ENCODE results near the gene FABP3.

The FABP3 gene

DNA sequence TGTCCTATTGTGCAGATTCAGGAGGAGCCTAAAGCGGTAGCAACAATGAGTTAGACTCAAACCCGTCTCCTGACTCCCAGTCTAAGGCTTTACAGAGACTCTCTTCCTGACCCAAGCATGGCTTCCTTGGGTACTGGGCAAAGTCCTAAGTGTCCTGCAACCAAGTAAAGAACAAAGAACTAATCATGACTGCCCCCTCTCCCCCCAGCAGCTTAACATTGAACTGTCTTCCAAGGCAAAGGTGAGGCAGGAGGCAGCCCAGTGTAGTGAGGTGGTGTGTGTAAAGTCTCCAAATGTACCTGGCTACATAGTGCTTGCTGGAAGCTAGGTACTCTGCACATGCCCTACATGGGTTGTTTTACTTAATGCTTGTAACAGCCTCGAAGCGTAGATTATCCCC is 2.3 kb downstream of the FABP3 start:
- Mint-ChIP-seq H3K27ac (no peak overlapping the region), H3K36me3 (ENCODE audit: low read depth) (peaks cover 5% of the 10 kb centered on the region), H3K27me3 (ENCODE audit: low read depth) (peaks cover 9% of the 10 kb centered on the region), H3K4me3 (no peak overlapping the region), H3K4me1 (ENCODE audit: low read depth) (peaks cover 8% of the 10 kb centered on the region), H3K9me3 (no peaks in the 10 kb centered on the region)

DNA sequence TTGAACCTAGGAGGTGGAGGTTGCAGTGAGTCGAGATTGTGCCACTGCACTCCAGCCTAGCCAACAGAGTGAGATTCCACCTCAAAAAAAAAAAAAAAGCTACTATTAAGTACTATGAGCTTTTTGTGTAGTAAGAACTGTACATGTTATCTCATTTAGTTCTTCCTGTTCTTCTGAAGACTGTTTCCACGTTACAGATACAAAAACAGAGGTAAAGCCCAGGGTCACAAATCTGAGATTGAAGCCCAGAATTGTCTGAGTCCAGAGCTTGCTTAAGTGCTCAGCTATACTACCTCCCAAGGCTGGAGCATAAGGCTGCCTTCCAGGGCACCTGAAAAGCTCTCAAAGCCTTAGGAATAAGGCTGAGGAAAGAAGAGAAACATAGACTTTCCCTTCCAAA is 2.9 kb downstream of the FABP3 start:
- H3K27me3 Mint-ChIP-seq (ENCODE audit: low read depth), result peaks cover 9% of the 10 kb centered on the region
- H3K4me3 Mint-ChIP-seq, result no peak overlapping the region
- H3K27ac Mint-ChIP-seq, result no peak overlapping the region
- no peaks in the 10 kb centered on the region for H3K9me3 Mint-ChIP-seq
- peaks cover 8% of the 10 kb centered on the region for H3K4me1 Mint-ChIP-seq (ENCODE audit: low read depth)
- H3K36me3 Mint-ChIP-seq (ENCODE audit: low read depth), result peaks cover 7% of the 10 kb centered on the region

DNA sequence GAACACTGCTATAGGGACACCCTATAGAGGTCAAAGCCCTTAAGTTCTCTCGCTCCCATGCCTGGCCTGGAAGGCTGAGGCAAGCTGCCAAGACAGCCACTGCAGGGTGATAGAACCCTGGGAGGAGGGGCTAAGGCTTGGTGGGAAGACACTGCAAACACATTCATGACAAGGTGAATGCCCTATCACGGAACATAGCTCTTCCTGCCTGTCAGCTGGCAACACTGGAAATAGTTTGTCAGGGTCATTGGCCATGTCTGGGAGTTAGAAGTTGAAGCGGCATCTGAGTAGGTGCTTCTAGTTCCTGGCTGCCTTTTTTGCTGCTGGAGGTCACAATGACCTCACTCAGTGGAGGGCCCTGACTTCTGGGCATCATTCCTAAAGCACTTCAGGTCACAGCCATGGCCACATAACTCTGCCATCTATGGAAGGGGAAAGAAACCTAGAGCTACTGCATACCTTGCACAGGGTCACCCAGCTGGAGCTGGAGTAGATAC is 4.2 kb downstream of the FABP3 start:
- H3K4me1 Mint-ChIP-seq (ENCODE audit: low read depth), result peaks cover 6% of the 10 kb centered on the region
- H3K36me3 Mint-ChIP-seq (ENCODE audit: low read depth), result peaks cover 9% of the 10 kb centered on the region
- no peaks in the 10 kb centered on the region for H3K9me3 Mint-ChIP-seq
- no peak overlapping the region for H3K27ac Mint-ChIP-seq
- peaks cover 5% of the 10 kb centered on the region for H3K27me3 Mint-ChIP-seq (ENCODE audit: low read depth)
- no peak overlapping the region for H3K4me3 Mint-ChIP-seq

DNA sequence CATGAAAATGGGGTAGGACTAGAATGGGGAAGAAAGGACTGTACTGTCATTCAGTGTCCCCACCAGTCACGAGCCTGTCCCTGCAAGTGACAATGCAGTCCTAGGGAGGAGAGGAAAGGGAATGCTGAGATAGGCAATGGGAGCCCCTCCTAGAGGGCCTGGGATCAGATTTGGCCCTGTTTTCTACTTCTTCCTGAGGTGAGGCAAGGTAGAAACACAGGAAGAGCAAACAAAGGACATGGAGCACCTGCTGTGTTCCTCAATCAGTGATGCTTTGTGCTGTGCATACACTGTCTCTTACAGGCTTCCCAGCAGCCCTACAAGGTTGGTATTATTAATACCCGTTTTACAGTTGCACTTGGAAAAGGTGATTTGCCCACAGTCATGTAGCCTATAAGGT is 6.1 kb downstream of the FABP3 start:
- Mint-ChIP-seq H3K4me3 (no peak overlapping the region), H3K27ac (no peak overlapping the region), H3K9me3 (no peaks in the 10 kb centered on the region), H3K27me3 (ENCODE audit: low read depth) (no peaks in the 10 kb centered on the region), H3K36me3 (ENCODE audit: low read depth) (peaks cover 7% of the 10 kb centered on the region), H3K4me1 (ENCODE audit: low read depth) (no peaks in the 10 kb centered on the region)

DNA sequence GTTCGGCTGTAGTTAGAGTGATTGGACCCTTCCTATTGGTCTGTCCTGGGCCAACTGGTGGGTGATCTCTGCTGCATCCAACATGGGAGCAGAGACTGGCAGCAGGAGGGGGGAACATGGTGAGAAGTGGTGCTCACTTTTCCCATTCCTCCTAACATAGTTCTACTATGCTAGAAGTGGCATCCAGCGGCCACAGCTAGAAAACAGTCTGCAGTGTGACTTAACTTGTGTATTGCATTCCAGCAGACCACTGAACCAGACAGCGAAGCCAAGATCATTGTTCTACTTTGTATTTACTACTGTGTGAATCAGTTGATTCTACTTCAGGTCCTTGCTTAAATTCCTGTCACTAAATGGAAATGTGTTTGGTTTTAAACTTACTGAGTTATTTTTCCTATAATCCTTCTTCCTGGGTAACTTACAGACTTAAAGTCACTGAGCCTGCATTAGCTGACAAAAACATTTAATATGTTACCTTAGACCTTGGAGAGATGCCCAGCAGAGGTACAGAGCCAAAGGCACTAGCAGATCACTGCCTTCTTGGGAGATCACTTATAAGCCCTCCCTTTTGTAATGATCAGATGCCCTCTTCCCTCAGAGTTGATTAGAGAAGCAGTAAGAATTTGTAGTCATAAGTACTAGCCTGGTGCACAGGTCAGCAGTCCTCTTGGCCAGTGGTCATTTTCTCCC is 8.2 kb downstream of the FABP3 start:
- peaks cover 7% of the 10 kb centered on the region for H3K36me3 Mint-ChIP-seq (ENCODE audit: low read depth)
- H3K4me3 Mint-ChIP-seq, result no peak overlapping the region
- H3K9me3 Mint-ChIP-seq, result no peaks in the 10 kb centered on the region
- no peaks in the 10 kb centered on the region for H3K4me1 Mint-ChIP-seq (ENCODE audit: low read depth)
- no peaks in the 10 kb centered on the region for H3K27me3 Mint-ChIP-seq (ENCODE audit: low read depth)
- no peak overlapping the region for H3K27ac Mint-ChIP-seq

DNA sequence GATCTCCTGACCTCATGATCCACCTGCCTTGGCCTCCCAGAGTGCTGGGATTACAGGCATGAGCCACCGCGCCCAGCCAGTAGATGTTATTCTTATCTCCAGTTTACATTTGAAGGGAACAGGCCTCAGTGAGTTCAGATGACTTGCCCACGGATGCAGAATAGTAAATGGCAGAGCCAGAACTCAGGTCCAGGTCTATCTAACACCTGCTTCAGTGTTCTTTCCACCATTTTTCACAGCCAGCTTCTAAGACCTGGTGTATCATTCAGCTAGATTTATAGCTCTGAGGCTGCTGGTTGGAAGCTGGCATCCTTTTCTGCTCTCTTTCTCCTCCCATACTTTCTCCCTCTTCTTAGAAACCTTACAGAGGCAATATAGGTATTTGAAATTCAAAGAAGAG is 10.8 kb downstream of the FABP3 start:
- H3K27me3 Mint-ChIP-seq (ENCODE audit: low read depth), result no peaks in the 10 kb centered on the region
- no peaks in the 10 kb centered on the region for H3K4me1 Mint-ChIP-seq (ENCODE audit: low read depth)
- H3K9me3 Mint-ChIP-seq, result no peaks in the 10 kb centered on the region
- H3K36me3 Mint-ChIP-seq (ENCODE audit: low read depth), result peaks cover 13% of the 10 kb centered on the region
- H3K27ac Mint-ChIP-seq, result no peak overlapping the region
- H3K4me3 Mint-ChIP-seq, result no peak overlapping the region

DNA sequence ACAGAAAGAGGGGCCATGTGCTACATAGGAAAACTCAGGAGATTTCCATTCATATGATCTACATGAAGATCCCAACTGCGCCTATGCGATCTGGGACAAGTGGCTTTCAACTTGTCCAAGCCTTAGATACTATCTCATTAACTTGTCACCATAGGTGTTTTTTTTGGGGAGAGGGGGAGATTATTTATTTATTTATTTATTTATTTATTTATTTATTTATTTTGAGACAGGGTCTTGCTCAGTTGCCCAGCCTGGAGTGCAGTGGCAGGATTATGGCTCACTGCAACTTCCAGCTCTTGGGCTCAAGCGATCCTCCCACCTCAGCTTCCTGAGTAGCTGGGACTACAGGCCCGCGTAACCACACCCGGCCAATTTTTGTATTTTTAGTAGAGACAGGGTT is 11.3 kb downstream of the FABP3 start:
- H3K4me3 Mint-ChIP-seq, result no peak overlapping the region
- H3K4me1 Mint-ChIP-seq (ENCODE audit: low read depth), result no peaks in the 10 kb centered on the region
- H3K27me3 Mint-ChIP-seq (ENCODE audit: low read depth), result no peaks in the 10 kb centered on the region
- peaks cover 13% of the 10 kb centered on the region for H3K36me3 Mint-ChIP-seq (ENCODE audit: low read depth)
- no peaks in the 10 kb centered on the region for H3K9me3 Mint-ChIP-seq
- H3K27ac Mint-ChIP-seq, result no peak overlapping the region

DNA sequence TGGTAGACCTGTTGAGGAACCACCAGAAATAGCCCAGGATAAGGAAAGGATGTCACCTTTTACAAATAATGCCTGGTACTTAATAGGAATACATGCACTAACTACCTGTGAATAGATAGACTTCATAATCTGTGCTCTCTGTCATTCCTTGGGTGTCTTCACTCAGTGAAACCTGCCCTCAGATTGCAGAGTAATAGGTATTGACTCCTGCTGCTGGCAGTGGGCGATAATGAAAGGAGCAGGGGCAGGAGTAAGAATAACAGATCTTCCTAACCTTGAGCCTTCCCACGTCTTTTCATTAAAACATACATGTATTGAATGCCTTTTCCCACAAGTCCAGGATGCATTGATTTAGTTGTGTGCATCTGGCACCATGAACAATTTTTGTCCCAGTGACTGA is 16.4 kb downstream of the FABP3 start:
- Mint-ChIP-seq H3K27ac (no peak overlapping the region), H3K36me3 (ENCODE audit: low read depth) (peaks cover 7% of the 10 kb centered on the region), H3K4me1 (ENCODE audit: low read depth) (no peaks in the 10 kb centered on the region), H3K27me3 (ENCODE audit: low read depth) (no peaks in the 10 kb centered on the region), H3K4me3 (no peak overlapping the region), H3K9me3 (no peaks in the 10 kb centered on the region)

DNA sequence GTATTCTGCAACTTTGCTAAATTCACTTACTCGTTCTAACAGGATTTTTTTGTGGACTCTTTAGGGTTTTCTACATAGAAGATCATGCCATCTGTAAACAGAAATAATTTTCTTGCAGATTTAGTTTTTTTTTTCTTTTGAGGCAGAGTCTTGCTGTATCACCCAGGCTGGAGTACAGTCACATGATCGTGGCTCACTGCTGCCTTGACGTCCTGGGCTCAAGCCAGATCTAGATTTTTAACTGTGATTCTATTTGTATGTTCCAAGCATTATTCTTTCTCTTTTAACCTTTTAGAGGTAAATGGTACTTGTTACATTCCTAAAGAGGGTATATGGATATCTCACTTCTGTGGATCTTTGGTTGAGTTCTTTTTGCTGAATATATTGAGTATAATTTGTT is 18.6 kb downstream of the FABP3 start:
- peaks cover 9% of the 10 kb centered on the region for H3K36me3 Mint-ChIP-seq (ENCODE audit: low read depth)
- H3K27me3 Mint-ChIP-seq (ENCODE audit: low read depth), result no peaks in the 10 kb centered on the region
- no peaks in the 10 kb centered on the region for H3K4me1 Mint-ChIP-seq (ENCODE audit: low read depth)
- no peak overlapping the region for H3K27ac Mint-ChIP-seq
- no peak overlapping the region for H3K4me3 Mint-ChIP-seq
- no peaks in the 10 kb centered on the region for H3K9me3 Mint-ChIP-seq

DNA sequence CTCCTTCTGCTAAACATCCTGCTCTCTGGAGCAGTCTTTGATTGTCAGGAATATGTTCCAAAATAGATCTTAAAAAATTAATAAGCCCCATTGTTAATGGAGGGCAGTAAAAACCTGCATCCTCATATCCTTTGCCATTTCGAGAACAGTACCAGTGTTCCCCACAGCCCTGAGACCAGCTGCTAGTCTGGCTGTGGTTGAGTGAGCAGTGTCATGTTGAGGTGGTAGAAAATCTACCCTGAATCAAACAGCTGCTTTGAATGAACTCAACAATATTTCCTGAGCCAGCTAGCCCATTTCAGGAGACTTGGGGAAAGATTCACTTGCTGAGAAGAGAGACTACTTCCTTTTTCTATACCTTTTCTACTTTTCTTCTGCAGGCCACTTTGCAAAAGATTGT is 24.4 kb downstream of the FABP3 start:
- H3K4me1 Mint-ChIP-seq (ENCODE audit: low read depth), result no peaks in the 10 kb centered on the region
- H3K27ac Mint-ChIP-seq, result no peak overlapping the region
- H3K36me3 Mint-ChIP-seq (ENCODE audit: low read depth), result peaks cover 10% of the 10 kb centered on the region
- no peaks in the 10 kb centered on the region for H3K9me3 Mint-ChIP-seq
- H3K4me3 Mint-ChIP-seq, result no peak overlapping the region
- H3K27me3 Mint-ChIP-seq (ENCODE audit: low read depth), result no peaks in the 10 kb centered on the region

DNA sequence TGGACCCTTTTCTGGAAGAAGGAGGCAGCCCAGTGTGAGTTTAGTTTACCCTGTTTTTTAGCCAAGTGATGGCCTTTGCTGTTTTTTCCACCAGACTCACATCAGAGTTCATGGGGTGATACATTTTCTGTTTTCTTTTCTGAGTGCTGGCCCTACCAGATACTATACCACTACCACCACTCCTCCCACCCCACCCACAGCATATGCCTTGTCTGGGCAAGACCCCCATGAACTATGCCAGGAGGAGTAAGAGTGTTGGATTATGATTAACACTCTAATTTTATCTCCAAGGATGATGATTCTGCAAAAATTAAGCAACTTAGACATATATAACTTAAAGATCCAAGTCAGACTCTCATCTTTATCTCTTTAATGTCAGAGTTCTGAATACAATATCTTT is 26.1 kb downstream of the FABP3 start:
- H3K9me3 Mint-ChIP-seq, result no peaks in the 10 kb centered on the region
- H3K27me3 Mint-ChIP-seq (ENCODE audit: low read depth), result no peaks in the 10 kb centered on the region
- no peak overlapping the region for H3K27ac Mint-ChIP-seq
- no peaks in the 10 kb centered on the region for H3K4me1 Mint-ChIP-seq (ENCODE audit: low read depth)
- H3K4me3 Mint-ChIP-seq, result no peak overlapping the region
- peaks cover 12% of the 10 kb centered on the region for H3K36me3 Mint-ChIP-seq (ENCODE audit: low read depth)

DNA sequence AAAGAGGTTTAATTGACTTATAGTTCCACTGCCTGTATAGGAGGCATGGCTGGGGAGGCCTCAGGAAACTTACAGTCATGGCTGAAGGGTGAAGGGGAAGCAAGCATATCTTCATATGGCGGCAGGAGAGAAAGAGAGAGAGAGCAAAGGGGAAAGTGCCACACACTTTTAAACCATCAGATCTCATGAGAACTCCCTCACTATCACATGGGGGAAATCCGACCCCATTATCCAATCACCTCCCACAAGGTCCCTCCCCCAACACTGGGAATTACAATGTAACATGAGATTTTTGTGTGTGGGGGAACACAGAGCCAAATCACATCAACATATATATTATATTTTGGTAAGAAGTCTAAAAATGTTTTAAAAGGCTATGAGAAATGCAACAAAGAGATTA is 27.2 kb downstream of the FABP3 start:
- peaks cover 9% of the 10 kb centered on the region for H3K36me3 Mint-ChIP-seq (ENCODE audit: low read depth)
- no peak overlapping the region for H3K27ac Mint-ChIP-seq
- H3K27me3 Mint-ChIP-seq (ENCODE audit: low read depth), result no peaks in the 10 kb centered on the region
- no peaks in the 10 kb centered on the region for H3K4me1 Mint-ChIP-seq (ENCODE audit: low read depth)
- H3K4me3 Mint-ChIP-seq, result no peak overlapping the region
- no peaks in the 10 kb centered on the region for H3K9me3 Mint-ChIP-seq

DNA sequence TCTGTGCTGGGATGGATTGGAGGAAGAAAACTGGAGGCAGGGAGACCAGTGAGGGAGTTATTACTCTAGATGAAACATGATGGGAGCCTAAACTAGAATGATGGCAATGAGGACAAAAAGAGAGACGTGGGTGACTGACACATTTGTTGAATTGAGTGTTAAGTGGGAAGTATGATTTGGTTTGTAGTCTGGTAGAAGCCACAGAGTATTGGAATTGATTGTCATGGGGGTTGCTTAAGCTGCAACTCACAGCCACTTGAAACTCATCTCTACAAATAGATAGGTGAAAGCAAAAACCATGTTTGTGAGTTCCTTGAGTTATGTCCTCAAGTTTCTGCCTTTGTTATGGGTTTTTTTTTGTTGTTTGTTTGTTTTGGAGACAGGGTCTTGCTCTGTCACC is 28.4 kb downstream of the FABP3 start:
- Mint-ChIP-seq H3K36me3 (ENCODE audit: low read depth) (peaks cover 14% of the 10 kb centered on the region), H3K4me3 (no peak overlapping the region), H3K4me1 (ENCODE audit: low read depth) (no peaks in the 10 kb centered on the region), H3K27ac (no peak overlapping the region), H3K27me3 (ENCODE audit: low read depth) (no peaks in the 10 kb centered on the region), H3K9me3 (no peaks in the 10 kb centered on the region)

DNA sequence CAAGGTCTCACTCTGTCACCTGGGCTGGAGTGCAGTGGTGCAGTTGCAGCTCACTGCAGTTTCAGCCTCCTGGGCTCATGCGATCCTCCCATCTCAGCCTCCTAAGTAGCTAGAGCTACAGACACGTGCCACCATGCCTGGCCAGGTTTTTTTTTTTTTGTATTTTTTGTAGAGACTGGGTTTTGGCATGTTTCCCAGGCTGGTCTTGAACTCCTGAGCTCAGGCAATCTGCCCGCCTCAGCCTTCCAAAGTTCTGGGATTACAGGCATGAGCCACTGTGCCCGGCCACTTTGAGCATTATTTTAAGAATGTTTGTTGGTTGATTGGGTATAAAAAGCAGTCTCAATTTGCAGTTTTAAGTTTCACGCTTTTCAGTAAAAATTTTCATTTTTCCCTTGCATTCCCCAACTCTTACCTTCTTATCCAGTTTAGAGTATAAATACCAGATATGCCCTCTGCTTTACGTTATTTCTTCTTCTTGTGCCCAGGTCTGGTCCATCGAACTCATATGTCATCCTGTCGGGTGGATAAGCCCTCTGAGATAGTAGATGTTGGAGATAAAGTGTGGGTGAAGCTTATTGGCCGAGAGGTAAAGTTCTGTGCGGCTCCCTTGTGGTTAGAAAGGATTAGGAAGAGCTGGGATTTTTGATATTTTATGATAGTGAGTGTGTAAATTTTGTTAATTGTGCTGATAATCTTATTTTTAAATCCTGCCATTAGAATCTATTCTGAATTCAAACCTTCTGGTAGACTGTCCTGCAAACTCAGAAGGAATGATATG is 36.0 kb downstream of the FABP3 start:
- Mint-ChIP-seq H3K4me3 (no peak overlapping the region), H3K36me3 (ENCODE audit: low read depth) (peaks cover 5% of the 10 kb centered on the region), H3K27me3 (ENCODE audit: low read depth) (no peaks in the 10 kb centered on the region), H3K27ac (no peak overlapping the region), H3K4me1 (ENCODE audit: low read depth) (no peaks in the 10 kb centered on the region), H3K9me3 (no peaks in the 10 kb centered on the region)

DNA sequence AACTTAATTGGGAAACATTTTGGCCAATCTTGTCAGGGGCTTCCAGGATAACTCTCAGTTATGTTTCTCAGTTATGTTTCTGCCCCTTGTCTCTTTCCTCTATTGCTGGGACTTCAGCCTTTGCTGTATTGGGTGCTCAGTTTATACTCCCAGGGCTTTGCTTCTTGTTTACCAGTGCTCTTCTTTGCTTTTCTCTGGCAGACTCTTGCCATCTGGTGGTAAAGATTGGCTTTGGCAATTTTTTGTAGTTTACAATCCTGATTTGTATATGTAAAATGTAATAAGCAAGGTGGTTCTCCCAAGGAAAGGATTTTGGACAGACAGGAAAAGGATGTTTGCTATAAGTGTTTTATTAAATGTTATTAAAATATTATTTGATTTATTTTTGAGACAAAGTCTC is 37.9 kb downstream of the FABP3 start:
- H3K4me1 Mint-ChIP-seq (ENCODE audit: low read depth), result no peaks in the 10 kb centered on the region
- no peak overlapping the region for H3K4me3 Mint-ChIP-seq
- no peaks in the 10 kb centered on the region for H3K27me3 Mint-ChIP-seq (ENCODE audit: low read depth)

More for the DNA sequence above, 37.9 kb downstream of the FABP3 start:
- Mint-ChIP-seq H3K9me3 (no peaks in the 10 kb centered on the region), H3K36me3 (ENCODE audit: low read depth) (peaks cover 5% of the 10 kb centered on the region), H3K27ac (no peak overlapping the region)
